Measurements from ENCODE around the gene PPP1R18. TPM values are rescaled to one million over a fixed set of nuclear protein-coding genes. Genes with fewer than 3 reads are reported as not detected.
A peak's percentile ranks its signal among the peaks of the same experiment; 100 is the strongest.
"Not testable (repeated sequence)": the region's sequence is repeated elsewhere in the genome, so short reads cannot be mapped to it uniquely, and the experiment has no call there.

Gene PPP1R18
- total RNA-seq, 1 donor from 2014 or later, result 71.0 TPM

DNA sequence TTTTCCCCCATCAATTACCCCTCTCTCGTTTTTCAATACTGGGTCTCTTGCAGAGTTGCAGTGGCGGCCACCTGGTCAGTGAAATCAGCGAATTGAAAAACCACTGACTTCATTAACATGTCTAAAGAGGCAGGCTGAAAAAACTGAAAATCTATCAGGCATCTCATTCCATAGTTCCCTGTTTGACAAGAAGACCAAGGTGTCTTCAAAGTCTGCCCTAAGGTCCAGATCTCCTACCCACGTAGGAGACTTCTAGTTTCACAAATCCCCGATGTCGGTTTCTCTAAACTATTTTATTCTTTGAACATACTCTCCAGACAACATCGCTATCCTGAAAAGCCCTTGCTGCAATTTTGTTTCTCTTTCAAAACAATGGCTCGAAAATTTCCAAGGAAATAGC lies 32.9 kb upstream of the PPP1R18 start:
- H3K27ac Mint-ChIP-seq (ENCODE audit: unreplicated experiment), result peak overlapping the region; percentile 100
- TF ChIP-seq, protein P1, sequence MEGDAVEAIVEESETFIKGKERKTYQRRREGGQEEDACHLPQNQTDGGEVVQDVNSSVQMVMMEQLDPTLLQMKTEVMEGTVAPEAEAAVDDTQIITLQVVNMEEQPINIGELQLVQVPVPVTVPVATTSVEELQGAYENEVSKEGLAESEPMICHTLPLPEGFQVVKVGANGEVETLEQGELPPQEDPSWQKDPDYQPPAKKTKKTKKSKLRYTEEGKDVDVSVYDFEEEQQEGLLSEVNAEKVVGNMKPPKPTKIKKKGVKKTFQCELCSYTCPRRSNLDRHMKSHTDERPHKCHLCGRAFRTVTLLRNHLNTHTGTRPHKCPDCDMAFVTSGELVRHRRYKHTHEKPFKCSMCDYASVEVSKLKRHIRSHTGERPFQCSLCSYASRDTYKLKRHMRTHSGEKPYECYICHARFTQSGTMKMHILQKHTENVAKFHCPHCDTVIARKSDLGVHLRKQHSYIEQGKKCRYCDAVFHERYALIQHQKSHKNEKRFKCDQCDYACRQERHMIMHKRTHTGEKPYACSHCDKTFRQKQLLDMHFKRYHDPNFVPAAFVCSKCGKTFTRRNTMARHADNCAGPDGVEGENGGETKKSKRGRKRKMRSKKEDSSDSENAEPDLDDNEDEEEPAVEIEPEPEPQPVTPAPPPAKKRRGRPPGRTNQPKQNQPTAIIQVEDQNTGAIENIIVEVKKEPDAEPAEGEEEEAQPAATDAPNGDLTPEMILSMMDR (conservative IDR thresholded peaks at IDR 0.05), result no peak
- peaks cover 55% of the 10 kb centered on the region for H3K36me3 Mint-ChIP-seq (ENCODE audit: low read depth)
- H3K9me3 Mint-ChIP-seq, result peaks cover 7% of the 10 kb centered on the region
- DNase-seq (ENCODE audit: low read depth, low spot score), result no peak
- H3K27me3 Mint-ChIP-seq (ENCODE audit: low read depth), result peaks cover 43% of the 10 kb centered on the region
- peak overlapping the region; percentile 99 for H3K4me3 Mint-ChIP-seq
- H3K4me1 Mint-ChIP-seq, result peaks cover 66% of the 10 kb centered on the region

DNA sequence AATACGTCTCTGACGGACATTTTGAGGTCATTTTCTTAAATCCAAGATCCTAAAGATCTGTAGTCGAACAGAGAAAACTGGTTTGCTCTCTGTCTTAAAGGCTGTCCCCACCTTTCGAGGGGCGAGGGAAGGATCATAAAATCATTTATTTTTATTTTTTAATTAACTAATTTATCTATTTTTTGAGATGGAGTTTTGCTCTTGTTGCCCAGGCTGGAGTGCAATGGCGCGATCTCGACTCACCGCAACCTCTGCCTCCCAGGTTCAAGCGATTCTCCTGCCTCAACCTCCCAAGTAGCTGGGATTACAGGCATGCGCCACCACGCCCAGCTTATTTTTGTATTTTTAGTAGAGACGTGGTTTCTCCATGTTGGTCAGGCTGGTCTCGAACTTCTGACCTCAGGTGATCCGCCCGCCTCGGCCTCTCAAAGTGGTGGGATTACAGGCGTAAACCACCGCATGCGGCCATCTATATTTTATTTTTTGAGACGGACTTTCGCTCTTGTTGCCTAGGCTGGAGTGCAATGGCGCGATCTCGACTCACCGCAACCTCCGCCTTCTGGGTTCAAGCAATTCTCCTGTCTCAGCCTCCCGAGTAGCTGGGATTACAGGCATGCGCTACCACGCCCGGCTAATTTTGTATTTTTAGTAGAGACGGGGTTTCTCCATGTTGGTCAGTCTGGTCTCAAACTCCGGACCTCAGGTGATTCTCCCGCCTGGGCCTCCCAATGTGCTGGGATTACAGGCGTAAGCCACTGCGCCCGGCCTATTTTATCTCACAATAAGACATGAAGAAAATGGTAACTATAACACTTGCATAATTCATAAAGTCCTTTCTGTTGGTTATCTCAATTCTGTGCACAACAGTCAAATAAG lies 31.6 kb upstream of the PPP1R18 start:
- H3K9me3 Mint-ChIP-seq, result not testable (repeated sequence)
- Mint-ChIP-seq H3K36me3 (ENCODE audit: low read depth) (peaks cover 48% of the 10 kb centered on the region), H3K27me3 (ENCODE audit: low read depth) (peaks cover 33% of the 10 kb centered on the region)

DNA sequence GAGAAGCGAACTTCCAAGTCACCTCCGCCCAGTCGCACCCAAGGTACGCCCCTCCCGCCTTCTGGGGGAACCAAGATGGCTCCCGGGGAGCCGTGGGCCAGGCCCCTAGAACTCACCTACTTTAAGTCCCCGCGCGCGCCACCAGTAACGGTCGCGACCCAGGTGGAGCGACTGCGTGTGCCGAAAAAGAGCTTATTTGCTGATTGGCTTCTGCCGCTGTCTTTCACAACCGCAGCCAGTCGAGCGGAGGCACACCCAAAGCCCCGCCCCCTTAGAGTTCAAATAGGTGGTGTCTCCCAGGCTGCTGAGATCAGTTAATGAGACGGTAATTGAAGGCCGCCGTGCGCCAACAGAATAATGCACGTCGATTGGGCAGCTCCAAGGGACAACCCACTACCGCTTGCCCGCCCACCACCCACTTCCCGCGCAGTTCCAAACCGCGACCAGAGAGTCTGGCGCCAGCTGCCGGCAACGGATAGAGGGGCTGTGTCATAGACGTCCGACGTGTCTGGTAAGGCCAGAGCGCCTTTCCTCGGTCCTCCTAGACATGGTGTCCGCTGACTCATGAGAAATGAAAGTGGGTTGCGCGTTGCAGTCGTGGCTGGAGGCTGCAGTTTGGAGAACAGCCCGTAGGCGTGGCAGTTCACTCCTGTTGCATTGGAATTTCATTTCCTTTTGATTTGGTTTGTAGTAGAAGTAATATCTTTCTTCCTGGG lies 30.8 kb upstream of the PPP1R18 start, which contains the start of gene MDC1:
Gene MDC1 (minus strand): TSS at position 153 of the 716 bp plus-strand sequence. CDS start 2,106 bp downstream, outside the sequence.
- H3K27ac Mint-ChIP-seq (ENCODE audit: unreplicated experiment), result peak within 1 kb of the TSS; percentile 100
- peaks cover 25% of the 10 kb centered on the region for H3K27me3 Mint-ChIP-seq (ENCODE audit: low read depth)
- peaks cover 48% of the 10 kb centered on the region for H3K36me3 Mint-ChIP-seq (ENCODE audit: low read depth)
- peaks cover 46% of the 10 kb centered on the region for H3K4me1 Mint-ChIP-seq
- H3K4me3 Mint-ChIP-seq, result peak within 1 kb of the TSS; percentile 98
- peaks cover 7% of the 10 kb centered on the region for H3K9me3 Mint-ChIP-seq
- TF ChIP-seq, protein P1 (conservative IDR thresholded peaks at IDR 0.05), result peak; percentile 52
- DNase-seq (ENCODE audit: low read depth, low spot score), result peak; percentile 92

More for the DNA sequence above, 31.6 kb upstream of the PPP1R18 start:
- Mint-ChIP-seq H3K4me1 (peaks cover 53% of the 10 kb centered on the region), H3K4me3 (peak overlapping the region; percentile 99), H3K27ac (ENCODE audit: unreplicated experiment) (peak overlapping the region; percentile 100)
- not testable (repeated sequence) for DNase-seq (ENCODE audit: low read depth, low spot score)

GRCh38 chr6:30716879-30717128 lies 30.4 kb upstream of the PPP1R18 start:
- peaks cover 23% of the 10 kb centered on the region for H3K27me3 Mint-ChIP-seq (ENCODE audit: low read depth)
- H3K4me3 Mint-ChIP-seq, result peak overlapping the region; percentile 98
- peaks cover 7% of the 10 kb centered on the region for H3K9me3 Mint-ChIP-seq
- no peak for DNase-seq (ENCODE audit: low read depth, low spot score)
- H3K27ac Mint-ChIP-seq (ENCODE audit: unreplicated experiment), result peak overlapping the region; percentile 99
- H3K4me1 Mint-ChIP-seq, result peaks cover 46% of the 10 kb centered on the region
- TF ChIP-seq, protein P1 (conservative IDR thresholded peaks at IDR 0.05), result no peak
- peaks cover 48% of the 10 kb centered on the region for H3K36me3 Mint-ChIP-seq (ENCODE audit: low read depth)

GRCh38 chr6:30714263-30714662 lies 27.8 kb upstream of the PPP1R18 start:
- no peak for DNase-seq (ENCODE audit: low read depth, low spot score)
- peaks cover 7% of the 10 kb centered on the region for H3K9me3 Mint-ChIP-seq
- no peak overlapping the region for H3K4me3 Mint-ChIP-seq
- H3K27ac Mint-ChIP-seq (ENCODE audit: unreplicated experiment), result no peak overlapping the region
- H3K4me1 Mint-ChIP-seq, result peaks cover 31% of the 10 kb centered on the region
- H3K36me3 Mint-ChIP-seq (ENCODE audit: low read depth), result peaks cover 42% of the 10 kb centered on the region
- TF ChIP-seq, protein P1 (conservative IDR thresholded peaks at IDR 0.05), result no peak
- peaks cover 6% of the 10 kb centered on the region for H3K27me3 Mint-ChIP-seq (ENCODE audit: low read depth)
